AG04449 (cell line): ENCODE measurements around the gene CAPN5.

Source experiments
- CTCF ChIA-PET: fragments of 350-600 bp; formaldehyde crosslinking; extraction: SDS; loops from one replicate; lab custom pipeline; 2021; ENCODE audit warnings: antibody characterized with exemption; lab: Yijun Ruan, JAX
- POLR2A ChIA-PET: fragments of 400-600, 350-600 bp; formaldehyde crosslinking; extraction: SDS; loops from one replicate; lab custom pipeline; 2020; ENCODE audit warnings: antibody characterized with exemption, inconsistent platforms; lab: Yijun Ruan, JAX
- DNase-seq: peaks from one replicate; pipeline ENCODE4 v3.0.0-alpha.2; 2010; ENCODE audit warnings: low read depth, low spot score
- H3K4me3 ChIP-seq: 2 replicates; pipeline ENCODE4 v1.5.1; 2011; ENCODE audit warnings: low read depth, mild to moderate bottlenecking, control low read depth, low read length
- CTCF ChIP-seq: IDR thresholded peaks from one replicate; pipeline ENCODE4 v1.5.1; 2011; ENCODE audit warnings: mild to moderate bottlenecking, moderate library complexity, low read length, control low read depth, inconsistent platforms; ENCODE audit not compliant: insufficient read depth; ENCODE audit errors: missing control alignments

Gene CAPN5

GRCh38 chr11:77026221-77026620 lies 40.5 kb upstream of the CAPN5 start:
- TF ChIP-seq CTCF = no peak
- ChIA-PET POLR2A (no interaction called here), CTCF (interaction anchor here (1.1 to 2.0 kb wide), 6 partner anchors 11 to 106 kb away, joined by 3 to 11 read pairs (median 6); no protein-coding TSS in a partner anchor)
- H3K4me3 ChIP-seq = no peak overlapping the region
- no peak for DNase-seq

DNA sequence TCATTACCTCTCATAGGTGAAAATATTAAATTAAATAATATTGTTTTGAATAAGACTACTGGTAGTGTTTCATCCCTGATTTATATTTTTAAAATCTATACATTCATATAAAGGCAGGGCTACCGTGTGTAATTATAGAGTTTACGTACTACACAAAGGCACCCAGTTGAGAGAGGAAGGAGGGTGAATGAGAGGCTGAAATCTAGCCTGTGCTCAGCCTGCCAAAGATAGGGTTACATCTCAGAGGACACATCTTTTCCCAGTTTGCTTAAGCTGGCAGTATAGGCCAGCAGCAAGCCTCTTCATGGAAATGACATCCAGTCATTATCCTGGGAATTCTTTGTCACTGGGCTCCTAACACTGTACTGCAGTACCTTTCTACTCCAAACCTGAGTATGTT lies 40.0 kb upstream of the CAPN5 start:
- no peak for DNase-seq
- TF ChIP-seq CTCF = no peak
- ChIA-PET POLR2A (no interaction called here), CTCF (interaction anchor here (0.6 to 2.0 kb wide), 5 partner anchors 10 to 106 kb away, joined by 3 to 11 read pairs (median 5); no protein-coding TSS in a partner anchor)
- no peak overlapping the region for H3K4me3 ChIP-seq

GRCh38 chr11:77027275-77027674 lies 39.5 kb upstream of the CAPN5 start:
- H3K4me3 ChIP-seq = no peak overlapping the region
- no peak for DNase-seq
- TF ChIP-seq CTCF = no peak
- ChIA-PET CTCF (interaction anchor here (0.6 to 2.0 kb wide), 5 partner anchors 10 to 107 kb away, joined by 3 to 11 read pairs (median 5); no protein-coding TSS in a partner anchor), POLR2A (no interaction called here)

- POLR2A ChIA-PET = no interaction called here
- TF ChIP-seq CTCF = no peak
- H3K4me3 ChIP-seq = no peak overlapping the region
- CTCF ChIA-PET = interaction anchor here (1.0 to 1.9 kb wide), 6 partner anchors 9 to 61 kb away, joined by 3 to 9 read pairs (median 8); no protein-coding TSS in a partner anchor
- no peak for DNase-seq
Observed at GRCh38 chr11:77029829-77030228, 36.9 kb upstream of the CAPN5 start.

DNA sequence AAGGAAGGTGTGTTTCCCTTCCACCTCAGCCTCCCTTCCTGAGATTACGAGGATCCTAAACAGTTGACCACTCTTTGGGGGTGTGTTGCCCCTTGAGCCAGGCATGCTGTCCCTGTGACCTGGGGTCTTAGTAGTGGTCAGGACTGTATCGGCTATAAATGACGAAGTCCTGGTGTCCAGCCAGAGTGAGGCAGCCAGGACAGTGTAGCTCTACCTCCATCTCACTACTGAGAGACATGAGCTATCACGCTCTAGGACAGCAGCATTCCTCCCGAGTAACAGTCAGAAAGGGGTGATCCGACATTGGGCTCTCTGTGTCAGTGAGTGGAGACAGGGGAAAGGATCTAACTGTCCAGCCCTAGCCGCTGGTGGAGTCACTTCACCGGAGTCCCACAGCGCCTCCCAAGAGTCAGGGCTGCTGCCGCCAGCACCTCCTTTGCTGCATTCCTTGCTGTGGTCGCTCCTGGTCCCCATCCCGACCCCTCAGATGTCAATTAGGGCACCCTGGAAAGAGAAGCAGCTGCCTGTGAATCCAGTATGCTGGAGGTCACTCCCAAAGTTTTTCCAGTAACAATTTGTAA lies 35.8 kb upstream of the CAPN5 start:
- H3K4me3 ChIP-seq = no peak overlapping the region
- POLR2A ChIA-PET = no interaction called here
- CTCF ChIA-PET = interaction anchor here (1.0 to 3.5 kb wide), 5 partner anchors 8 to 111 kb away, joined by 3 to 15 read pairs (median 9); no protein-coding TSS in a partner anchor
- no peak for TF ChIP-seq CTCF
- DNase-seq = no peak

- DNase-seq = no peak
- no peak overlapping the region for H3K4me3 ChIP-seq
- TF ChIP-seq CTCF = no peak
- ChIA-PET CTCF (interaction anchor here (1.1 to 3.5 kb wide), 3 partner anchors 8 to 112 kb away, joined by 3 to 15 read pairs (median 8); no protein-coding TSS in a partner anchor), POLR2A (no interaction called here)
Observed at GRCh38 chr11:77031599-77031998, 35.2 kb upstream of the CAPN5 start.
